Measurements from ENCODE around the gene WNT3A.
"Not testable (repeated sequence)": the region's sequence is repeated elsewhere in the genome, so short reads cannot be mapped to it uniquely, and the experiment has no call there.

Gene WNT3A

GRCh38 chr1:228006786-228007048 is at the start of gene WNT3A:
Gene WNT3A (plus strand): TSS chr1:228006998. CDS start chr1:228007129, 131 bp downstream.
- DNase-seq = no peak

- DNase-seq = peak; percentile 41
These were observed 48.0 kb upstream of the WNT3A start for GRCh38 chr1:227958617-227959324.

GRCh38 chr1:227959325-227959860 is 47.4 kb upstream of the WNT3A start:
- DNase-seq = peak; percentile 37

- peak; percentile 42 for DNase-seq
These were observed 44.9 kb upstream of the WNT3A start for GRCh38 chr1:227961651-227962466.

- DNase-seq = not testable (repeated sequence)
These were observed 40.1 kb upstream of the WNT3A start for GRCh38 chr1:227966733-227967132.

- peak; percentile 58 for DNase-seq
These were observed 39.0 kb upstream of the WNT3A start for GRCh38 chr1:227967815-227968214.

DNA sequence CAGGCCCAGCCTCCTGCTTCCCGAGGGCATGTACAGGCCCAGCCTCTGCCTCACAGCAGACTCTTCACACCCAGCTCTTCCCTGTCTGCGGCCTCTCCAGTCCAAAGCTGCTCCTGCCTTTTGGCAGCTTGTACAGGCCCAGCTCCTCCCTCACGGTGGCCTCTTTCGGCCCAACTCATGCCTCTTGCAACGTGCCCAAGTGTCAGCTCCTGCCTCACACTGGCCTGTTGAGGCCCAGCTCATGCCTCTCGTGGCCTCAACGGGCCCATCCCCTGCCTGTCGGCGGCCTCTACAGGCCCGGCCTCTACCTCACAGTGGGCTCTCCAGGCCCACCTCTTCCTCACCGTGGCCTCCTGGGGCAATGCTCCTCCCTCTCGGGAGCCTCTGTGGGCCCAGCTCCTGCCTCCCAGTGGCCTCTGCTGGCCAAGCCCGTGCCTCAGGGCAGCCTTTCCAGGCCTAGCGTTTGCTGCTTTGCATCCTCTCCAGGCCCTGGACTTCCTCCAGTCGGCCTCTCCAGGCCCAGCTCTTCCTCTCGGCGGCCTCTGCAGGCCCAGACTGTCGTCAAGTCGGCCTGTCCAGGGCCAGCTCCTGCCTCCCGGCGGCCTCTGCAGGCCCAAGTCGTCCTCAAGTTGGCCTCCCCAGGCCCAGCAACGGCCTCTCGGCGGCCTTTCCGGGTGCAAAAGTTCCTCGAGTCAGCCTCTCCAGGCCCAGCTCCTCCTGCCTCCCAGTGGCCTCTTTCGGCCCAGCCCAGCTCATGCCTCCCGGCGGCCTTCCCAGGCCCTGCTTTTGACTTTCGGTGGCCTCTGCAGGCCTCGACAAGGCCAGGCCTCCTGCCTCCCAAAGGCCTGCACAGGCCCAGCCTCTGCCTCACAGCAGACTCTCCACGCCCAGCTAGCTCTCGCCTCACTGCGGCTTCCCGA is 36.5 kb upstream of the WNT3A start:
- DNase-seq = not testable (repeated sequence)

DNA sequence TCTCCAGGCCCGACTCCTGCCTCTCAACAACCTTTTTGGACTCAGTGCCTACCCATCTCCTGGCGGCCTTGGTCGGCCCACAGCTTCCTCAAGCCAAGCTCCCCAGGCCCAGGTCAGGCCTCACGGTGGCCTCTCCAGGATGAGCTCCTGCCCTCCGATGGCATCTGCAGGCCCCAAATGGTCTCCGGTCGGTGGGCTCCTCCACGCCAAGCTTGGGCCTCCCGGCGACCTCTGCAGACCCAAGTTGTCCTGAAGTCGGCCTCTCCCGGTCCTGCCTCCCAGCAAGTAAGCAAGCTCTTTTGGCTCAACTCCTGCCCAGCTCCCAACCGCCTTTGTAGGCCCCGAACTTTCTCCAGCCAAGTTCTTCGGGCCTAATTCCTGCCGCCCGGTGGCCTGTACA is 35.6 kb upstream of the WNT3A start:
- DNase-seq = not testable (repeated sequence)

DNA sequence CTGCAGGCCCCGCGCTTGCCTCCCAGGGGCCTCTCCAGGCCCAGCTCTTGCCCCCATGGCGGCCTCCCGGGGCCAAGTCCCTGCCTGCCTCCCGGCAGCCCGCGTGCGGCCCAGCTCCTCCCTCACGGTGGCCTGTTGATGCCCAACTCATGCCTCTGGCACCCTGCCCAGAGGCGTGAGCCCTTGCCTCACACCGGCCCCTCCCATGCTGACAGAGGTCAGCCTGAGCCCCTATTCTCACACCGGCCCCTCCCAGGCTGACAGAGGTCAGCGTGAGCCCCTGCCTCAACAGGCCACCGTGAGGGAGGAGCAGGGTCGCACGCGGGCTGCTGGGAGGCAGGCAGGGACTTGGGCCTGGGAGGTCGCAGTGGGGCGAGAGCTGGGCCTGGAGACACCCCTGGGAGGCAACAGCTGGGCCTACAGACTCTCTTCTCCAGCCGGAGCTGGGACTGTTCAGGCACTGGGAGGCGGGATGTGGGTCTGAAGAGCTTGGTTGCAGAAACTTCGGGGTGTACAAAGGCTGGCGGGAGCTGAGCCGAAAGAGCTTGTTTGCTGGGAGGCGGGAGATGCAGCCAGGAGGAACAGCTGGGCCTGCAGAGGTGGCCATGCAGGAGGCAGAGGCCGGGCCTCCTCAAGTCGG is 35.0 kb upstream of the WNT3A start:
- not testable (repeated sequence) for DNase-seq

- DNase-seq = not testable (repeated sequence)
These were observed 34.5 kb upstream of the WNT3A start for GRCh38 chr1:227972283-227972679.

GRCh38 chr1:227972843-227973374 is 33.9 kb upstream of the WNT3A start:
- not testable (repeated sequence) for DNase-seq

DNA sequence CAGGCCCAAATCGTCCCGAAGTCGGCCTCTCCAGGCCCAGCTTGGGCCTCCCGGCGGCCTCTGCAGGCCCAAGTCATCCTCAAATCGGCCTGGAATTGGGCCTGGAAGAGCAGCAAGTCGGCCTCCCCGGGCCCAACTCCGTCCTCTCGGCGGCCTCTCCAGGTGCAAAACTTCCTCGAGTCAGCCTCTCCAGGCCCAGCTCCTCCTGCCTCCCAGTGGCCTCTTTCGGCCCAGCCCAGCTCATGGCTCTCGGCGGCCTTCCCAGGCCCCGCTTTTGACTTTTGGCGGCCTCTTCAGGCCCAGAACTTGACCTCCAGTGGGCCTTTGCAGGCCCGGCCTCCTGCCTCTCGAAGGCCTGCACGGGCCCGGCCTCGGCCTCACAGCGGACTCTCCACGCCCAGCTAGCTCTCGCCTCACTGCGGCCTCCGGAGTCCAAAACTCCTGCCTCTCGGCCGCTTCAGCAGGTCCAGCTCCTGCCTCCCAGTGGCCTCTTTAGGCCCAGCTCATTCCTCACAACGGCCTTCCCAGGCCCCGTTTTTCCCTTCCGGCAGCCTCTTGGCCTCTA is 33.0 kb upstream of the WNT3A start:
- DNase-seq = not testable (repeated sequence)

DNA sequence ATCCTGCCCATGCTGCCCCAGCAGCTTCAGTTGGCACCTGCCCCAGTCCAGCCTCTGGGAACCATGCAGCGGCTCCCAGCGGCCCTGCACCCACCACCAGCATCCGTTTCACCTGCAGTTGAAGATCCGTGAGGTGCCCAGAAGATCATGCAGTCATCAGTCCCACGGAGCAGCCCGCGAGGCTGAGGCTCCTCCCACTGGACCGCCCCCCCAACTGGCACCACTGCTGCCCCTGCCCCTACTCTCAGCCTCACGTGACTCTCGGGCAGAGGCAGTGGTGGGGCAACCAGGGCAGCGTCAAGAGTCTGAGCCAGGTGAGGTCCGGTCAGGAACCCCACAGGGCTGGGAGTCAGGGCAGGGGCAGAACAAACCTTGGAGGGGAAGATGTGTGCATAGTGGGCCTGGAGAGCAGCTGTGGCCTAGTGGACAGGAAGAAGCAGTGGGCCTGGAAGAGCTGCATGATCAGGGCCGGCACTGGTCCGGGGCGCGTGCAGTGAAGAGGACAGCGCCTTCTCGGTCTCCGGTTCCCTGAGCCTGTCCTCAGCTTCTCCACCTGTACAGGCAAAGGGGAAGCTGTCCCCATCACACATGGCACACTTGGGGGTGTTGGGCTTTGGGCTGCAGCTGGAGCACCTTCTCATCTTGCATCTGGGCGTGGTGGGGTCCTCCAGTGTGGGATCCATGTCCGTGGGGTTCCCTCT is 31.1 kb upstream of the WNT3A start:
- DNase-seq = not testable (repeated sequence)

- DNase-seq = no peak
These were observed 19.6 kb upstream of the WNT3A start for GRCh38 chr1:227987181-227987580.

DNA sequence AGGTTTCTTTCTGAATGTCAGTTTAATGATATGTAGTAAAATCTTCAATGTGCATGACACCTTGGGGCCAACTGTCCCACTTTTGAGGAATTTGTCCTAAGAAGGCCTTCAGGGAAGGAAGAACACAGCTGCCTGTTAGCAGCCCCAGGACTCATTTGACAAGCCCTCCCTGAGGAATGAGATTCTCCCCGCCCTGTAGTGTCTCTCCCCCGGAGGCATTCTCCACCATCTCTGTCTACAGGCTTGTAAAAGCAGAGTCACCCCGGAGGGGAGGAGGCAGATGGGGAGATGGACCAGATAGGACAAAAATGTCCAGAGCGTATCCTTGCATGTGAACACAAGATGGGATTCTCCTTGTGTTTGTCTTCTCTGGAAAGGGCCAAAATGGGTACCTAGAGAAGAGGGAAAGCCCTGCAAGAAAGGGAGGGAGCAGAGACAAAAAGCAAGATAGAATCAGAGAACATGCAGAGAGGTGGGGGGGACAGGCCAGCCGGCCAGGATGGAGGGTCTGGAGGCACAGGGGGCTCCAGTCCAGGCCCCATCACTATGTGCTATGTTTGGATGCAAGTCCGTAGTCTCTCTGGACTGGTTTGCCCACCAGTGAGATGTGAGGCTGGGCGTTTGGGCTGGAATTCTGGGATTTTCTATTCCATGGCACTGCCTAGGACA is 12.0 kb upstream of the WNT3A start:
- no peak for DNase-seq

DNA sequence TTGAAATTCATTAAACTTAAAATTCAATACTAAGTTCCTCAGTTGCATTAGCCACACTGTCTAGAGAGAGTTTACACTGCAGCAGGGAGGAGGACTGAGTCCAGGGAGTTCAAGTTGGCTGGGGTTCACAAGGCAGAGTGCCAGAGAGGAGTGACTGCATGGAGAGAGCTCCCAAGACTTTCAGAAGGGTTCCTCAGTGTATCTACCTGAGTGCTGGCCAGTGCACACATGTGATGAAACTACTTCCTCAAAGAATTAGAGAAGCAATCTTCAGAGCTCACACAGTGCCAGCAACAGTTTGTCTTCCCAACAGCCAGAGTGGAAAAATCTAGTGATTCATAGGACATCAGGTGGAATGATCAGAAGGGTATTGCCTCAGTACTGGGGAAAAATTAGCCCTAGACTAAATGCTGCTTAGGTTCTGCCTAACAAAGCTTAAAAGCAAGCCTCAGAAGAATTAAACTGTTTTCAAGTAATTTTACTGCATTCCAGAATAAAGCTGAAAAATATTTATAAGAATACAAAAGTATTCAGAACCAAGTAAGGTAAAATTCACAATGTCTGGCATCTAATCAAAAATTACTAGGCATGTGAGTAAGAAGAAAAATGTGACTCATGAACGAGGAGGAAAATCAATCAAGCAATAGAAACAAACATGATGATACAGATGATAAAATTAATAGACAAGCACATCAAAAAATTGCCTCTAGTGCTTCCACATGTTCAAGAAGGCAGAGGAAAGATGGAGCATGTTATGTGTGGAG is 10.4 kb upstream of the WNT3A start:
- DNase-seq = no peak

GRCh38 chr1:227998374-227999055 is 8.3 kb upstream of the WNT3A start:
- DNase-seq = peak; percentile 45

GRCh38 chr1:227999056-227999930 is 7.5 kb upstream of the WNT3A start:
- DNase-seq = peak; percentile 86

All from activated effector memory CD4-positive, alpha-beta T cell treated with anti-CD3 and anti-CD28 coated beads, Interleukin-2, amount 50 U/mL, for 16 hours (primary cell).